ENCODE data around the gene IGSF23.
"Not testable (repeated sequence)": the region's sequence is repeated elsewhere in the genome, so short reads cannot be mapped to it uniquely, and the experiment has no call there.

Gene IGSF23

DNA sequence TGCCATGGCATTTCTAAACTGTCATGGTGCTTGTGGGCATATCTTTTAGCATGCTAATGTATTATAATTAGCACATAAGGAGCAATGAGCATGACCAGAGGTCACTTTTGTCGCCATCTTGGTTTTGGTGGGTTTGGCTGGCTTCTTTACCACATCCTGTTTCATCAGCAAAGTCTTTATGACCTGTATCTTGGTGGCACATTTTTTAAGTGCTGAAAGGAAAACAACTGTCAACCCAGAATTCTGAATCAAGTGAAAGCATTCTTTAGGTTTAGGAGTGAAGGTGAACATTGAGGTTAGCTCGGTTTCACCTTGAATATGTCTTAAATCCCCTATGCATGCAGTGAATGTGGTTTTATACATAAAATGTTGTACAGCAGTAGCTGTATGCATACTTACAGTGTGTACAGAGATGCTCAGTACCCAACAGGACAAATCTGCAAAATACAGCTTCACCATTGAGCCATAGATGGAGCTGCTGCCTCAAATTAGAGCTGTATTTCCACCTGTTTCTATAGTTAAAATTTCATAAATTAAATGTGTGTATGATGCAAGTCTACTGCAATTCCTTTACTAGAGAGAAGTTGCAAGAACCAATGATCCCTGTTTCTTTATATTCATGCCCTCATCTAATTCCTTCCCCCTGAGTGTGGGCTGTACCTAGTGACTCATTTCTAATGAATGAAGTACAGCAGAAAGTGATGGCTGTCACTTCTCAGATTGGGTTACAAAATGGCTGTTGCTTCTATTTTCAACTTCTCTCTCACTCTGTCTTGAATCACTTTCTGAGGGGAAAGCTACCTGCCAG, 25.2 kb upstream of the IGSF23 start:
- peak; percentile 84 for DNase-seq (ENCODE audit: low spot score)

DNA sequence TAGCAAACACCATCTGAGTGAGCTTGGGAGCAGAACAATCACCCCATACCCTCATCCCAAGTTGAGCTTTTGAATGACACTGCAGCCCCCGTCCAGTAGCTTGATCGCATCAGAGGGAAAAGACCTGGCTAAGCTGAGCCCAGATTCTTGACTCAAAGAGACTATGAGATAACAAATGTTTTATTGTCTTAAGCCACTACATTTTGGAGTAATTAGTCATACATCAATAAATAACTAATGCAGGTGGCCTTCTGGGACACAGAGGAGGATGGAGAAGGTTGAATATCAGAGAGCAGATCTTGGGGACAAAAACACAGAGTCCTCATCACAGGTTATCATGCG, 24.6 kb upstream of the IGSF23 start:
- DNase-seq (ENCODE audit: low spot score) = peak; percentile 69

DNA sequence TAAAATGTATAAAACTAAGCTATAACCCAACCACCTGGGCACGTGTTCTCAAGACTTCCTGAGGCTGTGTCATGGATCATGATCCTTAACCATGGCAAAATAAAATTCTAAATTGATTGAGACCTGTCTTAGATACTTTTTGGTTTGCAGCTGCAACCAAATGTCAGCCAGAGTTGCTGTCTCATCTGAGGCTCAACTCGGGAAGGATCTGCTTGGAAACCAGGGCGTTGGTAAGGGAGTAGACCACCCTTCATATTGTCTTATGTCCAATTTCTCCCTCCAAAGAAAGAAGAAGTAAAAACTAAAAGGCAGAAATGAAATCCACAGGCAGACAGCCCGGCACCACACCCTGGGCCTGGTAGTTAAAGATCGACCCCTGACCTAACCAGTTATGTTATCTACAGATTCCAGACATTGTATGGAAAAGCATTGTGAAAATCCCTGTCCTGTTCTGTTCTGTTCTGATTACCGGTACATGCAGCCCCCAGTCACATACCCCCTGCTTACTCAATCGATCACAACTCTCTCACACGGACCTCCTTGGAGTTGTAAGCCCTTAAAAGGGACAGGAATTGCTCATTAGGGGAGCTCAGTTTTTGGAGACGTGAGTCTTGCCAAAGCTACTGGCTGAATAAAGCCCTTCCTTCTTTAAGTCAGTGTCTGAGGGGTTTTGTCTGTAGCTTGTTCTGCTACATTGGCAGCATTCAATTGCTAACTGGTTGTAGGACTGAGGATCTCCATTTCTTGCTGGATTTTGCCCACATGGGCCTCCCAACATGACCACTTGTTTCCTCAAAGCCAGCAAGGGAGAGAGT, 22.9 kb upstream of the IGSF23 start:
- no peak for DNase-seq (ENCODE audit: low spot score)

DNA sequence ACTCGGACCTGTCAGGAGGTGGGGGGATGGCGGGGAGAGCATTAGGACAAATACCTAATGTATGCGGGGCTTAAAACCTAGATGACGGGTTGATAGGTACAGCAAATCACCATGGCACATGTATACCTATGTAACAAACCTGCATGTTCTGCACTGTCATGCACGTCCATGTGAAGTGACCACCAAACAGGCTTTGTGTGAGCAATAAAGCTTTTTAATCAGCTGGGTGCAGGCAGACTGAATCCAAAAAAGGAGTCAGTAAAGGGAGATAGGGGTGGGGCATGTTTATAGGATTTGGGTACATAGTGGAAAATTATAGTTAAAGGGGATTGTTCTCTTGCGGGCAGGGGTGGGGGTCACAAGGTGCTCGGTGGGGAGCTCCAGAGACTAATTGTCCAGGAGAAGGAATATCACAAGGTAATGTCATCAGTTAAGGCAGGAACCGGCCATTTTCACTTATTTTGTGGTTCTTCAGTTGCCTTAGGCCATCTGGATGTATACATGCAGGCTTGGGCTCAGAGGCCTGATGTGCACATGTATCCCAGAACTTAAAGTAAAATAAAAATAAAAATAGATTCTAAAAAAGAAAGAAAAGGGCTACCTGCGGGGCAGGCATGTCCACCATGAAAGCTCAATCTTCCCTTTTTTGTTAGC, 21.9 kb upstream of the IGSF23 start:
- not testable (repeated sequence) for DNase-seq (ENCODE audit: low spot score)

DNA sequence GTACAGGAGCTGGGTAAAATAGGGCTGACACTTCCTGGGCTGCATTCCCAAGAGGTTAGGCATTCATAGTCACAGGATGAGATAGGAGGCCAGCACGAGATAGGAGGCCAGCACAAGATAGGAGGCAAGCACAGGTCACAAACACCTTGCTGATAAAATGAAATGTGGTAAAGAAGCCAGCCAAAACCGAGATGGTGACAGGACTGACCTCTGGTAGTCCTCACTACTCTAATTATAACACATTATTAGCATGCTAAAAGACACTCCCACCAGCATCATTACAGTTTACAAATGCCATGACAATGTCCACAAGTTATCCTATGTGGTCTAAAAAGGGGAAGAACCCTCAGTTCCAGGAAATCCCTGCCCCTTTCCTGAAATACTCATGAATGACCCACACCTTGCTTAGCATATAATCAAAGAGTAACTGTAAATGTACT, 20.9 kb upstream of the IGSF23 start:
- DNase-seq (ENCODE audit: low spot score) = peak; percentile 45

DNA sequence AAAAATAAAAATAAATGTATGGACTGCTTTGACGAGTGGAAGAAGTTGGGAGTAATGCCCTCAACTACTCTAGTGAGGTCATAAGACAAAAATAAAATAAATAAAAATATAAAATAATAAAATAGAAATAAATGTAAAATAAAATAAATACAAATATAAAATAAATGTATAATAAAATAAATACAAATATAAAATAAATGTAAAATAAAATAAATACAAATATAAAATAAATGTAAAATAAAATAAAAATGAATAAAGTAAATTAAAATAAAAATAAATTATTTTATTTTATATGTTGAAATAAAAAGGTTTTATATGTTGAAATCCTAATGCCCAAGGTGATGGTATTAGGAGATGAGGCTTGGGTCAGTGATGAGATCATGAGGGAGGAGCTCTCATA, 20.1 kb upstream of the IGSF23 start:
- no peak for DNase-seq (ENCODE audit: low spot score)

DNA sequence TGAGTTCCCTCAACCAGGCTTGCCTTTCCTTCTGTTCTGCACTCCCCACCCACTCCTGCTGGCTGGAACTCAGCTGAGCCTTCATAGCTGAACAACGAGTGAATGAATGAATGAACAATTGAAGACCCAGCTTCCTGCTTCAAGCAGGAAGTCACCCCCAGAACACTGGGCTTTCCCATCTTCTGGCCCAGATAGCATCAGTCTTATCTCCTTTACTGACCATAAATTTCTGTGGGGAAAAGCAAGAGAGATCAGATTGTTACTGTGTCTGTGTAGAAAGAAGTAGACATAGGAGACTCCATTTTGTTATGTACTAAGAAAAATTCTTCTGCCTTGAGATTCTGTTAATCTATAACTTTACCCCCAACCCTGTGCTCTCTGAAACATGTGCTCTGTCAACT, 19.5 kb upstream of the IGSF23 start:
- not testable (repeated sequence) for DNase-seq (ENCODE audit: low spot score)

DNA sequence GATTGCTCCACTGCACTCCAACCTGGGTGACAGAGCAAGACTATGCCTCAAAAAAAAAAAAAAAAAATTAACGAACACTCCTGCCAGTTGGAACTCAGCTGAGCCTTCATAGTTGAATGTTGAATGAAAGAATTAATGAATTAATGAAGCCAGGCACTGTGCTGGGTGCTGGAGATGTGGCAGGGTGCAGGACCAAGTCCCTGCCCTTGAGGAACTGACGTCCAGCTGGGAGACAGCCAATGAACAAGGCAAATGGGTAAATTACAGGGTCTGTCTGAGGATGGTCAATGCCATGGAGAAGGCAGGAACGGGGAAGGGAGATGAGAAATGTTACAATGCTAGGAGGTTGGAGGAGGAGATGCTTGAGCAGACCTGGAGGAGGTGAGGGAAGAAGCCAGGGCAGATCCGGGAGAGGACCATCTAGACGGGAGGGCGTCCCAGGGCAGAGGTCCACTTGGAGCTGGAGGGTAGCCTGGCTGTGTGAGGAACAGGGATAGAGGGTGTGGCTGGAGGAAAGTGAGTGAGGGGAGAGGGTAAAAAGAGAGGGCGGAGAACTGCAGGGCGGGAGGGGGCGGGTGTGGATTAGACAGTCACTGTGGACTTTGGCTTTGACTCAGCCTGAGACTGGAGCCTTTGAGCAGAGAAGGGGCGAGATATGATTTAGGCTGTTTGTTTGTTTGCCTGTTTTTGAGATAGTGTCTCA, 16.8 kb upstream of the IGSF23 start:
- DNase-seq (ENCODE audit: low spot score) = peak; percentile 72

DNA sequence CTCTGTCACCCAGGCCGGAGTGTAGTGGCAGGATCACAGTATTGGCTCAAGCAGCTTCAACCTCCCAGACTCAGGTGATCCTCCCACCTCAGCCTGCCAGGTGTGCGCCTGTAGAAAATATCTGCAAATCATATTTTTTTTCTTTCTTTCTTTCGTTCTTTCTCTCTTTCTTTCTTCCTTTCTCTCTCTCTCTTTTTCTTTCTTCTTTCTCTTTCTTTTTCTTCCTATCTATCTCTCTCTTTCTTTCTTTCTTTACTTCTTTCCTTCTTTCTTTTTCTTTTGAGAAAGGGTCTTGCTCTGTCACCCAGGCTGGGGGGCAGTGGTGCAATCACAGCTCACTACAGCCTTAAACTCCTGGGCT, 16.3 kb upstream of the IGSF23 start:
- DNase-seq (ENCODE audit: low spot score) = no peak

DNA sequence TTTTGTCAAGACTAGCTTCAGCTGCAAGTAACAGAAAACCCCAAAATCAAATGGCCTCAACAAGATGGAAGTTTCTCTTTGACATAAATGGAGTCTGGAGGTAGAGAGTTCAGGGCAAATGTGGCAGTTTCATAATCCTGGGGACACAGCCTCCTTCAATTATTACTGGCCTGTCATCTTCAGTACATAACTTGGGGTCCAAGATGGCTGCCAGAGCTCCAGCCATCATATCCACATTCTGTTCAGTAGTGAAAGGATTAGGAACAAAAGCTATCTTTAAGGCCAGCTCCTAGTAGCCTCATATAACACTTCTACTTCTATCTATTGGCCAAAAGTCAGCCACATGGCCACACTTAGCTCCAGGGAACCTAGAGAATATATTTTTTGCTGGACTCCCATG, 15.0 kb upstream of the IGSF23 start:
- DNase-seq (ENCODE audit: low spot score) = no peak

DNA sequence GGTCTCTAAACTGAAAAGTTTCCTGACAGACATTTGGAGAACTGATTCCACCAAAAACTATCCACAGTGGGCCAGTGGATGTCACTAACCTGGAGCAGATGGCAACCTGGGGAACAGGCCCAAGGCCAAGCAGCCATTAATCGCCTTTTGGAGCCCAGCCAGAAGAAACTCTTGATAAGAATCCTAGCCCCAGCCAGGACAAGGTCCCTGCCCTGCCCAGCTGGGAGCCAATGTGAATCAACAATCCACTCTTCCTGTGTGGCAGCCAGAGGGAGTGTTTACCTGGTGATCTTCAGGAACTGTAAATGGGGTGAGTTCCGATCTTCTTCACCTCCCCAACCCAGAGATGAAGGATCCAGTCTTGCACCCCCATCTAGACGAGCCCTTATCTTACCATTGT, 14.5 kb upstream of the IGSF23 start:
- DNase-seq (ENCODE audit: low spot score) = peak; percentile 71

DNA sequence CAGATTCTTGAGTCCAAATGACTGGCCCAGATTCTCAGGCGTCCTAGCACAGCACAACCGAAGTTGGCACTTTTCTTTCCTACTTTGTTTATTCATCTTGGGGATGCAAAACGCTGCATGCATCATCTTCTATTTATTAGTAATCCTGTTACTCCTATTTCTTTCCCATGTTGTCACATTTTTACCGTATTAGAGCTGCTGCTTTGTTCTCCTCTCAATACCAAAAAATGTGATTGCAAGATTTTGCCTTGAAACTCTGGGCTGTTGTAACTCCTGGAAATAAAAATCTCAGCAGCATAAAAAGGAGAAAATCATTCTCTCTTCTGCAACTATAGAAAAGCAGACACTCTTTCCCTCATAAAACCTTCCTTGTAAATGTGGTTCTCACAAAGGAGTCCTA, 12.9 kb upstream of the IGSF23 start:
- DNase-seq (ENCODE audit: low spot score) = no peak

DNA sequence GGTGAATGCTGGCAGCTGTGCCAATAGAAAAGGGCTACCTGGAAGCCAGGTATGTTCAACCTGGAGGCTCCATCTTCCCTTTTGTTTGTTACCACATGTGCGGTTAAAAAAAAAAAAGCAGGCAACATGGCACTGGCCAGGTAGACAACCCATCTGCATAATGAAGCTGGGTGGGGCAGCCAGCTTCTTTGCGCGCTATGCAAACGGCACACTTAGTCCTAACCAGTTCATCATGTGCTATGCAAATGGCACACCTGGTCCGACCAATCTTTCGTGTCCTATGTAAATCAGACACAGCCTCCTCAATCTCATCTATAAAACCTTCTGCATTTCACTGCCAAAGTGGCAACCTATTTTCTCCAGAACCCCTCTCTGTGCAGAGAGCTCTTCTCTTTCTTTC, 11.3 kb upstream of the IGSF23 start:
- no peak for DNase-seq (ENCODE audit: low spot score)

DNA sequence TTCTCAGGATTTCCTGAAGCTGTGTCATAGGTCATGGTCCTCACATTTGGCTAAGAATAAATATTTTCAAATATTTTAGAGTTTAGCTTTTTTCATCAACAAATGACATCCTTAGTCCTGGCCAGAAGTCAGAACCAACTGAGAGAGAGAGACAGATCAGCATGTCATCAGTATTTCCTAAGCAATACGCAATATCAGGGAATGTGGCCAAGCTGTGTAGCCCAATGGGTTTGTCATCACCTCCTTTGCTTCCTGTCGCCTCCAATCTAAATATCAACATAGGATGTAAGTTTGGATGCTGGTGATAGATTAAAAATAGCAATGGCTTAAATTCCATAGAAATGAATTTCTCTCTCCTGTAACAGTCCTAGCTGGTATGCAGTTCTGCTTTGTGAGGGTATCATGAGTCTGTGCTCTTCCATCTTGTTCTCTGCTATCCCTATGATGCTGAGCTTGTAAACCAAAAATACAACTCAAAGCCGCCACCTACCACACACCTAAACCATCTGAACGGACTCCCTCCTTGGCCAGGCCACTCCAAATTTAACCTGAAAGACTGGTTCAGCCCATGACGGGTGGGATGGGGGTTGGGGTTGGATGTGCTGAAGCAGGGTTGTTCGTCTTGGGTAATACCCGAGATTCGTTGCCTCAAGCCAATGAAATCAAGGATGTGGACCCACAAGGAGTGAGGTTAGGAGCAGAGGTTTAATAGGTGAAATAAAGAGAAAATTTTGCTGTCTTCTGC, 10.0 kb upstream of the IGSF23 start:
- no peak for DNase-seq (ENCODE audit: low spot score)

DNA sequence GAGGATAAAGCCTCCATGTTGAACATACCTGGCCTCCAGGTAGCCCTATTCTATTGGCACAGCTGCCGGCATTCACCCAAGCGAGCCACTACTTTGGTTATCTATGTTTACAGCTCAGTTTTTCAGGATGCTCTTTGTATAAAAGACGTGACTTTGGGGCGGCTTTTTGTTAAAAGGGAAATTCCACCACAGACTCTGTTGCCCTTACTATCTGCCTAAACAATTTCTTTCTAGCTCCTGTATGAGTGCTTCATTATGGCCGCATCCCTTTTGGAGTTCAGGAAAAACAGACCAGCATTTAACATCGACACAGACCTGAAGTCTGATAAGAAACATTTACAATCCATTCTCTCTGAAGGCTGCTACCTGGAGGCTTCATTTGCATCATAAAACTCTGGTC, 9.1 kb upstream of the IGSF23 start:
- no peak for DNase-seq (ENCODE audit: low spot score)

DNA sequence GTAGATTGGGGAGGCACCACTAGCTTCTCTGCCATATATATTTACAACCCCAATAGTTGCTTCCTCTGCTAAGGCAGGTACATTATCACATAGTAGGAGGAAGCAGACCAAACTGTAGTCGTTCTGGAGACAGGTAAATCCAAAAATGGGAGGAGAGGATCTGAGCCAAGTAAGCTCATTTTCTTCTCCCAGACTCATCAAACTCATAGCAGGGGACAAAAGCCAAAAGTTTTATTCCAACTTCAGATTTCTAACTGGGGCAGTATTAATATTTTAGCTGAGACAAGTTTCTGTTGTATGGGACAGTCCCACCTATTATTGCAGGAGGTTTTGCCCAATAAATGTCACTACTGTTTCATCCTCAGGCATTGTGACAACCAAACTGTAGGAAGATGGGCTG, 7.8 kb upstream of the IGSF23 start:
- DNase-seq (ENCODE audit: low spot score) = no peak

DNA sequence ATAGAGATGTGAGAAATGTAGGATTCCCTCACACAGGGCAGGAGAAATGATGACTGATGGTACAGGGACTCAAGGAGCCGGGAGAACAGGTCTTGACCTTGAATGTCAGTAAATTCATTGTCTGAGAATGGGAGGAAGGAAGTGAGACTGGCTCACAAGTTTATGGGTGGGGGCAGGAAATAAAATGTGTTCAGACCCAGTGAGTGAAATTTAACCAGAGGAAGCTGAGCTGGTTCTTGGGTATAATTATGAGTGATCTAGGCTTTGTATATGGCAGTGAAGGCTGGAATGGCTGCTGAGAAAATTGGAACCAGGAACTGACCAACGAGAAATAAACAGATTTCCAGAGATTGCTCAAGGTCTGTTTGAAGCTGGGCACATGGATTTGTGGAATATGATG, 6.3 kb upstream of the IGSF23 start:
- DNase-seq (ENCODE audit: low spot score) = no peak

DNA sequence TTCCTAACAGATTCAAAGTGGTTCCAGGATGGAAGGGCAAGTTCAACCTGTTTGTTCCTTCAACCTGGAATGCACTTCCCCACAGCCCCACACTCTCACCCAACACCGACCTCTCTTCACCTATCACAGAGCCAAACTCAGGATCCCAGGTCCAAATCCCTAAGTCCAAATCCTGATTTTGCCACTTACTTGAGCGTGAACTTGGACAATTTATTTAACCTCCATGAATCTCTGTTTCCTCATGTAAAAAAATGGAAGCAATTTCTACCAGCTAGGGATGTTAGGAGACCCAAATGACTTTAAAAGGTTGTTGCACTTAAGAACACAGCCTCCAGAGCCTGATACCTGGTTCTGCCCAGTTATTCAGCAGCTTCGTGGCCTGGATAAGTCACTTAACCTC, 5.4 kb upstream of the IGSF23 start:
- DNase-seq (ENCODE audit: low spot score) = no peak

DNA sequence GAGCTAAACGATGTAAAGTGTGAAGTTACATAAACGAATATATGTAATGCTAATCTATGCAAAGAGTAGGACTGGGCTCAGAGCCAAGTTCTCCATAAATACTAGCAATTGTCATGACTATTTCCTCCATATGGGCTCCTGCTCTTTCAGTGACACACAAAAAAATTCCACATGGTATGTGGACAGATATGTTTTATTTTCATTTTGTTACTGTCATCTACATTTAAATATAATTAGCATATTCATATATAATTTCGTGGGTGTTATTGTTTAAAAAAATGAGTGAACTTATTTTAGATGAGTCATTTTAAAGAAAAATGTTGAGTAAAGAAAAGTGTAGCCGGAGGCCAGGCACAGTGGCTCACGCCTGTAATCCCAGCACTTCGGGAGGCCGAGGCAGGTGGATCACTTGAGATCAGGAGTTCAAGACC, 5.0 kb upstream of the IGSF23 start:
- no peak for DNase-seq (ENCODE audit: low spot score)

DNA sequence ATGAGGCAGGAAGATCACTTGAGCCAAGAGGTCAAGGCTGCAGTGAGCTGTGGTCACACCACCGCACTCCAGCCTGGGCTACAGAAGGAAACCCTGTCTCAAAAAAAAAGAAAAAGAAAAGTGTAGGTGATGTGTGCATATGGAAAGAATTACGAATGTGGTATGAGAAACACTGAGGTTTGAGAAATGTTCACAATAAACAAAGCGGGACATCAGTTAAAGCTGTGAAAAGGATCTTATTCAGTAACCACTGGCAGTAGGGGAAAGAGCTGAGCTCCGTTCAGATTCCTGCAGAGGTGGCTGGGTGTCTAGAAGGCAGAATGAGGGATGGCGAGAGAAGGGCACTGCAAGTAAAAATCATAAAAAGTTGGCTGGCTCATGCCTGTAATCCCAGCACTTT, 4.1 kb upstream of the IGSF23 start:
- no peak for DNase-seq (ENCODE audit: low spot score)

DNA sequence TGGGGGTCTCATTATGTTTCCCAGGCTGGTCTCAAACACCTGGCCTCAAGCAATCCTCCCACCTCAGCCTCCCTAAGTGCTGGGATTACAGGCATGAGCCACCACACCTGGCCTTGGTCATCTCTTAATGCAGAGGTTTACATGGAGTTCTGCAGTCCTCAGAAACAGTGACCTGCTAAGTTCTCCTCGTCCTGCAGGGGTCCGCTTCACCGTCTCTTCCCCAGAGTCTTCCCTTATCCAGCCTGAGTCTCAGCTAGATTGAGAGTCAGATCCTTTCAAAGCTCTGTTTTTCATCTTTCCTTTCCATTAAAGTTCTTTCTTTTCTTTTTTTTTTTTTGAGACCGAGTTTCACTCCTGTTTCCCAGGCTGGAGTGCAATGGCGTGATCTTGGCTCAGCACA, 2.9 kb upstream of the IGSF23 start:
- not testable (repeated sequence) for DNase-seq (ENCODE audit: low spot score)

DNA sequence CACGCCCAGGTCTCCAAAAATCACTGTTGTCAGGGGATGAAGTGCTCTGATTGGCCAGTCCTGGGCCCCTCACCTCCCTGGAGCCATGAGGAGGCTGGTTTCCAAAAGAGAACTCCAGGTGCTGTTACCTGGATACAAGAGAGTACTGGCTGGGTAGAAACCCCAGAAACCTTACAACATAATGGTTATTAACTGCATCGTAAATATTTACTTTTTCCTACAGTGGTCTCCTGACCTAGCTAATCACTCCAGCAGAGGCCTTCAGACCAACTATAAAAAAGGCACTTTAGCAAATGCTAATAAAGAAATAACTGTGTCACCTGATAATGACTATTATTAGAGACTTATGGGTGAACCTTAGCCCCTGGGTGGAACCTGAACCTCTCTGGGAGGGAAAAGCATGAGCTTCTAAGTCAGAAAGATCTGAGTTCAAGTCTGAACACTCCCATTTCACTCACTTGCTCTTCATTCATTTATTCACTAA, 1.5 kb upstream of the IGSF23 start:
- DNase-seq (ENCODE audit: low spot score) = no peak
